Glutamatergic neuron (in vitro differentiated cells): ENCODE results near the gene LRP1B. TPM values are rescaled to one million over a fixed set of nuclear protein-coding genes. Genes with fewer than 3 reads are reported as not detected.

ENCODE experiments used
- DNase-seq: peaks from one replicate; pipeline ENCODE4 v3.0.0; 2022
- H3K27ac Mint-ChIP-seq: one replicate; pipeline ENCODE4 v1.8.0; 2020; ENCODE audit warnings: mild to moderate bottlenecking, mixed read lengths, inconsistent platforms; ENCODE audit not compliant: unreplicated experiment
- H3K27me3 Mint-ChIP-seq: one replicate; pipeline ENCODE4 v1.8.0; 2020; ENCODE audit warnings: mild to moderate bottlenecking, moderate library complexity, mixed read lengths, inconsistent platforms; ENCODE audit not compliant: unreplicated experiment
- H3K36me3 Mint-ChIP-seq: one replicate; pipeline ENCODE4 v1.8.0; 2020; ENCODE audit warnings: mild to moderate bottlenecking, mixed read lengths, inconsistent platforms; ENCODE audit not compliant: unreplicated experiment
- H3K4me1 Mint-ChIP-seq: one replicate; pipeline ENCODE4 v1.8.0; 2020; ENCODE audit warnings: mild to moderate bottlenecking, low read depth, mixed read lengths, inconsistent platforms; ENCODE audit not compliant: unreplicated experiment
- H3K4me3 Mint-ChIP-seq: one replicate; pipeline ENCODE4 v1.8.0; 2020; ENCODE audit warnings: mild to moderate bottlenecking, mixed read lengths, inconsistent platforms; ENCODE audit not compliant: unreplicated experiment
- H3K9me3 Mint-ChIP-seq: one replicate; pipeline ENCODE4 v1.8.0; 2020; ENCODE audit warnings: mild to moderate bottlenecking, moderate library complexity, mixed read lengths, inconsistent platforms; ENCODE audit not compliant: unreplicated experiment
- total RNA-seq: library from RNA; stranded (reverse); fragmentation: NEBNext Ultra II Directional; extraction: Animal tissue kit (Norgen Biotek cat#: 25700); gene quantifications from one replicate; pipeline ENCODE4 v1.2.1, GENCODE V29; 2021; ENCODE audit not compliant: unreplicated experiment
- TF ChIP-seq, protein P1 (sequence below): fragments of 200-600 bp; sonication (generic); IDR thresholded peaks from one replicate; pipeline ENCODE4 v1.5.0; 2021; ENCODE audit not compliant: partially characterized antibody, unreplicated experiment

Gene LRP1B
- total RNA-seq, 1 donor from 2014 or later, result 28.7 TPM

GRCh38 chr2:140593132-140593531 lies 1537.7 kb downstream of the LRP1B start:
- Mint-ChIP-seq H3K27ac (no peak overlapping the region), H3K36me3 (no peaks in the 10 kb centered on the region), H3K4me1 (no peaks in the 10 kb centered on the region), H3K9me3 (no peaks in the 10 kb centered on the region), H3K27me3 (no peaks in the 10 kb centered on the region), H3K4me3 (no peak overlapping the region)
- TF ChIP-seq, protein P1, sequence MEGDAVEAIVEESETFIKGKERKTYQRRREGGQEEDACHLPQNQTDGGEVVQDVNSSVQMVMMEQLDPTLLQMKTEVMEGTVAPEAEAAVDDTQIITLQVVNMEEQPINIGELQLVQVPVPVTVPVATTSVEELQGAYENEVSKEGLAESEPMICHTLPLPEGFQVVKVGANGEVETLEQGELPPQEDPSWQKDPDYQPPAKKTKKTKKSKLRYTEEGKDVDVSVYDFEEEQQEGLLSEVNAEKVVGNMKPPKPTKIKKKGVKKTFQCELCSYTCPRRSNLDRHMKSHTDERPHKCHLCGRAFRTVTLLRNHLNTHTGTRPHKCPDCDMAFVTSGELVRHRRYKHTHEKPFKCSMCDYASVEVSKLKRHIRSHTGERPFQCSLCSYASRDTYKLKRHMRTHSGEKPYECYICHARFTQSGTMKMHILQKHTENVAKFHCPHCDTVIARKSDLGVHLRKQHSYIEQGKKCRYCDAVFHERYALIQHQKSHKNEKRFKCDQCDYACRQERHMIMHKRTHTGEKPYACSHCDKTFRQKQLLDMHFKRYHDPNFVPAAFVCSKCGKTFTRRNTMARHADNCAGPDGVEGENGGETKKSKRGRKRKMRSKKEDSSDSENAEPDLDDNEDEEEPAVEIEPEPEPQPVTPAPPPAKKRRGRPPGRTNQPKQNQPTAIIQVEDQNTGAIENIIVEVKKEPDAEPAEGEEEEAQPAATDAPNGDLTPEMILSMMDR, result no peak
- DNase-seq, result no peak

GRCh38 chr2:140589696-140590095 lies 1541.1 kb downstream of the LRP1B start:
- H3K9me3 Mint-ChIP-seq, result no peaks in the 10 kb centered on the region

DNA sequence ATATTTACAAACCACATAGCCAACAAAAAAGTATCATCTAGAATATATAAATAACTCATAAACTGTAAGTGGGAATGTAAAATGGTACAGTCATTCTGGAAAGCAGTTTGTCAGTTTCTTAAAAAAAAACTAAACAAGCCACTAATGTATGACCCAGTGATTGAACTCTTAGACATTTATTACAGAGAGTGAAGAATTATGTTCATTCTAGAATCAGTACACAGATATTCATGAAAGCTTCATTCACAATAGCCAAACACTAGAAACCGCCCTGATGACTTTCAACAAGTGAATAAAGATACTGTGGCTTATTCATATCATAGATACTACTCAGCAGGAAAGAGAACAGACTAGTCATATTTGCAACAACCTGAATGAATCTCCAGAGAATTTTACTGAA lies 1541.5 kb downstream of the LRP1B start:
- H3K36me3 Mint-ChIP-seq, result no peaks in the 10 kb centered on the region
- H3K4me1 Mint-ChIP-seq, result no peaks in the 10 kb centered on the region
- no peak overlapping the region for H3K27ac Mint-ChIP-seq
- H3K4me3 Mint-ChIP-seq, result no peak overlapping the region
- no peaks in the 10 kb centered on the region for H3K9me3 Mint-ChIP-seq
- TF ChIP-seq, protein P1, result no peak
- no peaks in the 10 kb centered on the region for H3K27me3 Mint-ChIP-seq
- no peak for DNase-seq

More at GRCh38 chr2:140589696-140590095, 1541.1 kb downstream of the LRP1B start:
- H3K4me3 Mint-ChIP-seq, result no peak overlapping the region
- DNase-seq, result no peak
- H3K27me3 Mint-ChIP-seq, result no peaks in the 10 kb centered on the region
- no peak overlapping the region for H3K27ac Mint-ChIP-seq
- TF ChIP-seq, protein P1, result no peak
- H3K36me3 Mint-ChIP-seq, result no peaks in the 10 kb centered on the region
- no peaks in the 10 kb centered on the region for H3K4me1 Mint-ChIP-seq

DNA sequence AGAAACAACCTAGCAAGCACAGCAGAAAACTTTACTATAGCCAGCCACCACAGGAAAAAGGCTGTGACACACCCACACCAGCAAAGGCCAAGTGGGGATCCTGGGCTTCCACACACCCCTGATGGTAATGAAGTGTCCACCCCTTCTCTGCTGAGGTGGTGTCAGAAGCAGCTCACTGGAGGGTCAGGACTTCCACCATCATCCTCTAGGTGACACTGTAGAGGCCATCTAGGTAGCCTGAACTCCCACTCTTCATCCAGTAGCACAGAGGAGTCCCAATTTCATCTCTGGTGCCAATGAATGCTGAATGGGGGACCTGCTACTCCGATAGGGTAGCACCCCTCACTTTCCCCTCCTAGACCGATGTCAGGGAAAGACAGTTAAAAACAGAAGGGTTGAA lies 1544.4 kb downstream of the LRP1B start:
- Mint-ChIP-seq H3K36me3 (no peaks in the 10 kb centered on the region), H3K27me3 (no peaks in the 10 kb centered on the region), H3K9me3 (peaks cover under 1% of the 10 kb centered on the region), H3K4me3 (no peak overlapping the region), H3K4me1 (peaks cover 3% of the 10 kb centered on the region), H3K27ac (no peak overlapping the region)
- peak; percentile 46 for DNase-seq
- TF ChIP-seq, protein P1, result peak; percentile 57

DNA sequence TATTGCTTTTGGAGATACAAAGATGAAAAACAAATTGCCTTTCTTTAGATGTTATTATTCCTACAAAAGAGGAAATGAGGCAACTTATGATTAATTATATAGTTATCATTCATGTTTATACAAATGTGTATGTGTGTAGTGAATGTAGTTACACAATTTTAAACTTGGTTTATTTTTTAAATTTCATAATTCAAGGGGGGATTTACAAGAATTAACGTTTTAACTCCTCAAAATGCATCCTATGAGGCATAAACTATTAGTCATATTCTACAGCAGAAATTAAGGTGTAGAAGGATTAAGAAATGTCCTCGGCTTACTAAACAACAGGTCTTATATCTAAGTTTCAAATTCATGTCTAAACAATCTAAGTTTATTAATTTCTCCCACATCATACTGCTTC lies 1545.8 kb downstream of the LRP1B start:
- Mint-ChIP-seq H3K4me1 (peaks cover 11% of the 10 kb centered on the region), H3K9me3 (peaks cover 2% of the 10 kb centered on the region), H3K4me3 (no peak overlapping the region), H3K36me3 (no peaks in the 10 kb centered on the region), H3K27ac (no peak overlapping the region), H3K27me3 (no peaks in the 10 kb centered on the region)
- TF ChIP-seq, protein P1, result no peak
- DNase-seq, result no peak
